ENCODE data around the gene SEZ6.

DNA sequence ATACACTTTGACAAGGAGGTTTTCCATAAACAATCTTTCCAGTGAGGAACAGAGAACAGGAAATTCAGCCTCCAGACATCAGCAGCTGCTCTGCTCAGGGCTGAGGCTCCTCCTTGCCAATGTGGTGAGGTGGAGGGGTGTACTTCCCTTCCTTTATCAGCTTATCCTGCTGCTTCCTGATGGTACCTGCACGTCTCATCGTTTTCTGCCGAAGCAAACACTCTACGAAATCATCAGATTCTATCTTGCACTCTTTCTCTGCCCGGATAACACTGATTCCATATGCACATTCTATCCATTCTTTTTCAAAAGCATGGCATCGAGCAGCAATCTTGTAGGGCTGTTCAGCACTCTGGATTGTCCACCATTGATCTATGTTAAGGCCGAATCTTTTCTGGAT is 15.4 kb upstream of the SEZ6 start:
- TF ChIP-seq, protein P1, sequence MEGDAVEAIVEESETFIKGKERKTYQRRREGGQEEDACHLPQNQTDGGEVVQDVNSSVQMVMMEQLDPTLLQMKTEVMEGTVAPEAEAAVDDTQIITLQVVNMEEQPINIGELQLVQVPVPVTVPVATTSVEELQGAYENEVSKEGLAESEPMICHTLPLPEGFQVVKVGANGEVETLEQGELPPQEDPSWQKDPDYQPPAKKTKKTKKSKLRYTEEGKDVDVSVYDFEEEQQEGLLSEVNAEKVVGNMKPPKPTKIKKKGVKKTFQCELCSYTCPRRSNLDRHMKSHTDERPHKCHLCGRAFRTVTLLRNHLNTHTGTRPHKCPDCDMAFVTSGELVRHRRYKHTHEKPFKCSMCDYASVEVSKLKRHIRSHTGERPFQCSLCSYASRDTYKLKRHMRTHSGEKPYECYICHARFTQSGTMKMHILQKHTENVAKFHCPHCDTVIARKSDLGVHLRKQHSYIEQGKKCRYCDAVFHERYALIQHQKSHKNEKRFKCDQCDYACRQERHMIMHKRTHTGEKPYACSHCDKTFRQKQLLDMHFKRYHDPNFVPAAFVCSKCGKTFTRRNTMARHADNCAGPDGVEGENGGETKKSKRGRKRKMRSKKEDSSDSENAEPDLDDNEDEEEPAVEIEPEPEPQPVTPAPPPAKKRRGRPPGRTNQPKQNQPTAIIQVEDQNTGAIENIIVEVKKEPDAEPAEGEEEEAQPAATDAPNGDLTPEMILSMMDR (IDR thresholded peaks at IDR 0.05), result no peak
- no peak for TF ChIP-seq POLR2A (IDR thresholded peaks at IDR 0.05)

All from heart left ventricle (tissue), 13 donors.